GM18508 (cell line): ENCODE data around the gene TRH.

ENCODE experiments used
- ATAC-seq: cut with Tn5 transposase; IDR thresholded peaks from one replicate; pipeline ENCODE4 v1.9.1; 2021; ENCODE audit warnings: moderate number of reproducible peaks; ENCODE audit not compliant: insufficient read depth, unreplicated experiment

Gene TRH, protein sequence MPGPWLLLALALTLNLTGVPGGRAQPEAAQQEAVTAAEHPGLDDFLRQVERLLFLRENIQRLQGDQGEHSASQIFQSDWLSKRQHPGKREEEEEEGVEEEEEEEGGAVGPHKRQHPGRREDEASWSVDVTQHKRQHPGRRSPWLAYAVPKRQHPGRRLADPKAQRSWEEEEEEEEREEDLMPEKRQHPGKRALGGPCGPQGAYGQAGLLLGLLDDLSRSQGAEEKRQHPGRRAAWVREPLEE

DNA sequence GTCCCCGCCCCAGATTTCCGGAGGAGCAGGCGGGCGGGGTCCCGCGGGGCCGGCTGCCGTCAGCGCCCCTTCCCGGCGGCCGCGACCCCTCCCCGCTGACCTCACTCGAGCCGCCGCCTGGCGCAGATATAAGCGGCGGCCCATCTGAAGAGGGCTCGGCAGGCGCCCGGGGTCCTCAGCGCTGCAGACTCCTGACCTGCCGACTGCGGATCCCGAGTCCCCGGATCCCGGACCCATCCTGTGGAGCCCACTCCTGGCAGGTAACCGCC, at the start of gene TRH:
Gene TRH (plus strand): TSS at position 157 of the 269 bp plus-strand sequence. CDS start 1,097 bp downstream, outside the sequence.
- no peak for ATAC-seq

DNA sequence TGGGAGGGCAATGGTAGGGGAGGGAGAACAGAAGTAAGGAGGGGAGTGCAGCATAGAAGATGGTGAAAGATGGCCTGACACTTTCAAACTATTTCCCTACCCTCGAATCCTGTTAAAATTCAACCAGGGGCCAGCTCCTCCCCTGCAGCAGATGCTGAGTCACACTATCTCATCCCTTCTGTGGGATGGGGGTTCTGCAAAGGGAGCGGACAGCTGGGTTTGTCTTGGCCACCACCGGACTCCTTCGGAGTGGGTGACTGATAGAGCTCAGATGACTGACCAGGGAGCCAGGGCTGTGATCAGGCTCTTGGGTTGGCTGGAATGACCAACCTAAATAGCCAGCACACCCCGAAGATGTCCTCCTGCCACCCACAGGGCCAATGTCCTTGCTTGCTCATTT, 47.4 kb upstream of the TRH start:
- no peak for ATAC-seq

DNA sequence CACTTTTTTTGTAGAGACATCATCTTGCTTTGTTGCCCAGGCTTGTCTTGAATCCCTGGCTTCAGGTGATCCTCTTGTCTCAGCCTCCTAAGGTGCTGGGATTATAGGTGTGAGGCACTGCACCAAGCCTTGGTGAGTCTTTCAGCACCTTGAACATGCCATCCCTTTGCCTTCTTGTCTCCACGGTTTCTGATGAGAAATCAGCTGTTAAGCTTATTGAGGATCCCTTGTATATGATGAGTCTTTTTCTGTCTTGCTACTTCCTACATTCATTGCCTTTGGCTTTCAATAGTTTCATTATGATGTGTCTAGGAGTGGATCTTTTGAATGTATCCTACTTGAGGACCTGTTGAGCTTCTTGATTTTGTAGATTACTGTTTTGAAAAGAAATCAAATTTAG, 45.1 kb upstream of the TRH start:
- ATAC-seq = no peak

DNA sequence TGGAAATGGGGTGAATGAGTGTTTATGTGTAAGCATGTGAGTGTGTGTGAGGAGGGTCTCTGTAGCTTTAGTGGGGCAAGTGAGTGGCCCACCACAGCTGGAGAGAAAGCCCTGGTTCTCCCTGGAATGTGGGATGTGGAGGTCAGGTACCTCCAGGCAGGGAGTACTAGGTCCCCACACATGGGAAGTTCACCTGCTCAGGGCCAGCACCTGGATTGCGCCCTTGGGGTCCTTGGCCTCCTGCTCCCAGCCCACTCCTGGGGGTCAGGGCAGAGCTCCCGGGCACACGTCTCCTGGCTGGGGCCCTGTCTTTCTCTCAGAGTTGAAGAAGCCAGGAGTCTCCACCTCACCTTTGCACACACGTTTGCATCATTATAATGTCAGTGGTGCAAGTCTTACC, 41.0 kb upstream of the TRH start:
- ATAC-seq = no peak

DNA sequence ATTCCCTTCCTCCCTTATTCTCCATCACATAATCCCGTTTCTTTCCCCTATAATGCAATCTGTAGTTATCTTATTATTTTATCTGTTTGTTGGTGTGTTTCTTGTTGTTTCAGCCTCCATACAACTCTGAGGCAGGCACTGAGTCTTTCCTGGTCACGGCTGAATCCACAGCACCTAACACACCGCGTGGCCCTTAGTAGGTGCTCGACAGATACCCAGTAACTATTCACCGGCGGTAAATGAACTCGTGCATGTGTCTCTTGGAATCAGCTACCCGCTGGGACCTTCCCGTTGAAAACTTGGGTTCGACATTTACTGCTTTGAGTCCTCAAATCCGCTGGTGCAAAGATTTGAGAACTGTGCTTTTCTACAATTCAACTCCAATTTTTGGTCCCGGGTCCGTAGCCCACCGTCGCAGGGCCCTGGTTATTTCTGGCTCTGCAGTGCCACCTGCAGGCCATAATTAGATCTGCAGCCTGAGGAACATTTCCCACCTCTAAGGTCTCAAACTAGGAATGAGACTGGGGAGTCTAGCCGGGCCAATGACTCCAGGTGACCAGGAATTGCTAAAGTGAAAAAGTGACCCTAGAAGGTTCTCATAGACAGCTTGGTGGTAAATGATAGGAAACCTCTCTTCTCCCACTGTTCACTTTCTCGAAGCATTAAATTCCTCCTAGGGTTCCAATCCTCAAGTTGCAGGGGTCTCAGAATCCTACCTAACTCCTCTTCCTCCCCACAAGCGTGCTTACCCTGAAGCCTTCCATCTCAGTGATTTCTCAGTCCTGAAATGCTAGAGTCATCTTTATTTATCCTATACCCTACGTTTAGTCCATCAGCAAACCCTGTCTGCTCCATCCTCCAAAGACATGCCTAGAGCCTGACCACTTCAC, 40.0 kb upstream of the TRH start:
- no peak for ATAC-seq

DNA sequence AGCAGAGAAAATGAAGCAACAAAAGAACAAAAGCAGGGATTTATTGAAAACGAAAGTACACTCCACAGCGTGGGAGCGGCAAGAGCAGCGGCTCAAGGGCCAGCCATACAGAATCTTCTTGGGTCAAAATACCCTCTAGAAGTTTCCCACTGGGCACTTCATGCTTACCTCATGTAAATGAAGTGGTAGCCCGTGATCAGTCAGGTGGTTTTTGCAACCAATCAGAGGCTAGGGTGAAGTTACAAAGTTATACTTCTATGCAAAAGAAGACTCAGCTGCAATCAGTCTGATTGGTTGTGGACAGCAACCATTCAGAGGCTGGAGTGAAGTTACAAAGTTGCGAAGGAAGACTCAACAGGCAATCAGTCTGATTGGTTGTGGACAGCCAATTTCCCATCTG, 37.8 kb upstream of the TRH start:
- no peak for ATAC-seq

DNA sequence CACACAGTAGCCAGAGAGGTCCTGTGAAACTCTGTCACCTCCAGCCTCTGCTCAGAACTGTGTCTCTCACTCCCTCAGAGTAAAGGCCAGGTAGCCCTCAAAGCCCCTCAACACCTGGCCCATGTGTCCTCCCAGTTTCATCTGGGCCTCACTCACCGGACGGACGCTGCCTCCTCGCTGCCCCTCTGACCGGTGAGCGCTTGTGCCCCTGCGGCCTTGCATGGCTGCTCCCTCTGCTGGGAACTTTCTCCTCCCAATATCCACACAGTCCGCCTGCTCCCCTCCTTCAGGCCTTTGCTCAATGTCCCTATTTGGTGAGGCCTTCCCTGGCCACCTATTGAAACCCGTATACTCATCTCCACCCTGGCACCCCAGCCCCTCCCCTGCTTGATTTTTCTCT, 36.8 kb upstream of the TRH start:
- ATAC-seq = no peak

DNA sequence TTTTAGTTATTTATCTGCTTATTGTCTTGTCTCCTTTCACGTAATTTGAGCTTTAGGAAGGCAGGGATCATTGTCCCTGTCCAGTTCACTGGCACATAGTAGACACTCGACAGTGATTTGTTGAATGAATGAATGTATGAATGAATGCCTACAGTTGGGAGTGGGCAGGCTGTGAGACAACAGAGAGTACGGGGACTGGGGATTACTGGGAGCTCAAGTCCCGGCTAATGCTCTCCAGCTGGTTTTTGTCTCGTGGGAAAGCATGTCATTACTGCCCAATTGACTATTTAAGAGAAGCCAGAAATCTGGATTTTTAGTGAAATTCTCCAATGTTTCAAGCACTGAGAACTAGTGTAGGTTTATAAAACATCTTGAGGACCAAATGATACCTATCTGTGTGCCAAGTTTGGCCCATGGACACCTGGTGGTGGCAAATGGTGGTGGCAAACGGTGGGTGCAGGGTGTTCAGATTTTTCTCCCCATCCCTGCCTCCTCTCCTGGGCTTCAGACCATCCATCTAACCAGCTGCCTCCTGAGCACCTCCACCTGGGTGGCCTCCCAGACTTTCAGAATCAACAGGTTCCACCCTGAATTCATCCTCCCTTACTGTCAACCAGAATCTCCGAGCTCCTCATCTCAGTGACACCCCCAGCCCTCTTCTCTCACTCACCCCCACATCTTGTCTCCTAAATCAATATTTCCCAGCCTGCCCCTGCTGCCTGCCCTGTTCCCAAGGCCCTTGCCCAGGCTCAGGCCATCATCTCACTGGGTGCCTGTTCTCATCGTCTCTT, 36.2 kb upstream of the TRH start:
- no peak for ATAC-seq

DNA sequence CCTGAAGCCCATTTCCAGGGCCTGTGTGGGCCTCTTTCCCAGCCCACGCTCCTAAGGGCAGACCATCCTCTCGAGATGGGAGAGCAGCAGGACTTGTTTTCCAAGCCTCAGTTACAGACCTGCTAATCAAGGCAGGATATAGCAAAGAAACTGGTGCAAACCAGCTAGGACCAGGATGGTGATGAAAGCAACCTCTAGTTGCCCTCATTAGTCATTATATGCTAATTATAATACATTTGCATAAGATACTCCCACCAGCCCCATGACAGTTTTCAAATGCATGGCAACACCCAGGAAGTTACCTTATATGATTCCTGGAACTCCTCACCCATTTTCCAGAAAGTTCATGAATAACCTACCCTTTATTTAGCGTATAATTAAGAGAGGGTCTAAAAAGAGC, 34.4 kb upstream of the TRH start:
- ATAC-seq = no peak

DNA sequence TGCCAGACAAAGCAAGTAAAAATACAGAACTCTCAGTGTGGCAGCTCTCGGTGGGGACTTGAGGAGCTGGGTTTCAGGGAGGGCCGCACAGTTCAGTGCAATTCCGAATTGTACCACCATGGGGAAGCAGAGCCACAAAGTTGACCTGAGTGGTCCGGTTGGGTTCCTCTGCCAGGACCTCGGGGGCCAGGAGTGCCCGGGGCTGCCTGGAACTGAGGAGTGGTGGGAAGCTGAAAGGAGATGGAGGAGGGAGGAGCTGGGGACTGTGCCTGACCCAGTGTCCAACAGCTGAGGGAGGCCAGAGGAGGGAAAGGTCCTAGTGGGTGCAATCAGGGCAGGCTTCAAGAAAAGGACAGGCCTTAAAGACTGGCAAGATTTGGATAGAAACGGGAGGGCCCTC, 32.2 kb upstream of the TRH start:
- ATAC-seq = no peak

DNA sequence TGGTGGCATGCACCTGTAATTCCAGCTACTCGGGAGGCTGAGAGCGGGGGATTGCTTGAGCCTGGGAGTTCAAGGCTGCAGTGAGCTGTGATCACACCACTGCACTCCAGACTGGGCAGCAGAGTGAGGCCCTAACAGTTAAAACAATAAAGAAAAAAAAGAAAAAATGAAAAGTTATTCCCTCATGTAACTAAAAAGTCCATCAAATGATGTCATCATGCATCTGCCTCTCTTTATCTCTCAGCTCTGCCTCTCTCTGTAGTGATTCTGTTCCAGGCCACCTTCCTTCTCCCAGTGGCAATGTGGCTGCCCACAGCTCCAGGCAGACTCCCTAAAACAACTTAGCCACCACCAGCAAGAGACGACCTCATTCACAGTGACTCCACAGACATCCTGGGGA, 31.5 kb upstream of the TRH start:
- ATAC-seq = no peak

DNA sequence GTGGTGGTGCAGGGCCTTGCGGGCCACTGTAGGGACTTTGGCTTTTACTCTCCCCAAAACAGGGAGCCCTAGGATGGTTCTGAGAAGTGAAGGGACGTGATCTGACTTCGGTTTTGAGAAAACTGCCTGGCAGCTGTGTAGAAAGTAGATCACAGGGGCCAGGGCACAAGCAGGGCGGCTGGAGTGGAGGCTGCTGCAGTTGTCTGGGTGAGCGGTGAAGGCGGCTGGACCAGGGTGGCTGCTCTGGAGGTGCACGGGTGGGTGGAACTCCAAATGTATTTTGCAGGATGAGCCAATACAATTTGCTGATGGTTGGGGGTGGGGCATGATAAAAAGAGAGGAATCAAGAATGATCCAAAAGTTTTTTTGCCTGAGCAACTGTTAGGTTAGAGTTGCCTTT, 29.8 kb upstream of the TRH start:
- ATAC-seq = no peak

DNA sequence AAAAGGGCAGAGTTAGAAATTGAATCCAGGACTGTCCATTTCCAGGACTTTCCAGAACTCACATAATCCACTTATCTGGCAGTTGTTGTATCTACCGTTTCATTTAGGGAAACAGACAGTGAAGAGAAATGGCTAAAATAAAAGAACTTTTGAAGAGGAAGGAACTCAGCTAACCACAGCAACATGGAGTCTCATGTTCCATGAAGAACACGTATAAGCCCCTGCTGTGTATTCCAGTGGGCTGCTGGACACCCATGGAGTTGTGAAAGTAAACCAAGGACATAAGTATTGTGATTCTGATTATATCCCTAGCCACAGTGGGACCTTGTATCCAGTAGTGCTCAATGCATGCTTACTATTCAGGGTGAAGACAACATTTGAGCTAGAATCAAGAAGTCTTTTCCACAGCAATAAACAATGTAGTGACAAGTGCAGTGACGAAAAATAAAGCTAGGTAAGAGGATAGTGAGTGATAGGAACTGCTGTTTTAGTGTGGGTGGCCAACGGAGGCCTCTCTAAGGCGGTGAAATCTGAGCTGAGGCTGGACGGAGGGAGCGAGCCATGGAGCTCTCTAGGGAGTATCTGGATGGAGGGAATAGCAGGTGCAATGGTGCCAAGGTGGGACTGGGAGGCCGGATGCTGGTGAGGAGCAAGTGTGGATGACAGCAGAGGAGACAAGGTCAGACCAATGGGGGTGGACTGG, 26.8 kb upstream of the TRH start:
- no peak for ATAC-seq

DNA sequence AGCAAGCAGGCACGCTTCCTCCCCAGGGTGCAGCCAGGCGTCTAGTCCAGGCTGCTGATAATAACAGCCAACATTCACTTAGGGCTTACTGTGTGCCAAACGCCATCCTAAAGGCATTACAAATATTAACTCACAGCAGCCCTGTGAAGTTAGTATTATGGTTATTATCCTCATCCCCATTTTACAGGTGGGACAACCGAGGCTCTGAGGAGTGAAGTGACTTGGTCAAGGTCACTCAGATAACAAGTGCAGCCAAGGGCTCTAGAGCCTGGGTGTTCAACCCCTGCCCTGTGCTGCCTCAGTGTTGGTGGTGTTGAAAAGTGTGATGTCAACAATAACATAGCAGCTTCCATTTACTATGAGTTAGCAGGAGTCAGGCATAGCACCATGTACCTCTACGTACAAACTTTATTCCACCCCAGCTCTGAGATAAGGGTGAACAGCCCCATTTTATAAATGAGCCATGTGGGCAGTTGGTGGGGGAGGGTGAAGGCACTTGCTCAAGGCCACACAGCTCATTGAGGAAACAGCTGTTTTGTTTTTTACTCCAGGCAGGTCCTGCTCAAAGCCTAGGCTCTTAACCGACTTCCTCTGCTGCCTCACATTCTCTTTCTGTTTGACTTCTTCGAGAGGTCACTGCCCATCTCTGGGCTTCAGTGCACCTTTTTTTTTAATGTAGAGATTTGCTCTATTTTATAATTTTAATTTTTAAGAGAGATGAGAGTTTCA, 24.0 kb upstream of the TRH start:
- no peak for ATAC-seq

DNA sequence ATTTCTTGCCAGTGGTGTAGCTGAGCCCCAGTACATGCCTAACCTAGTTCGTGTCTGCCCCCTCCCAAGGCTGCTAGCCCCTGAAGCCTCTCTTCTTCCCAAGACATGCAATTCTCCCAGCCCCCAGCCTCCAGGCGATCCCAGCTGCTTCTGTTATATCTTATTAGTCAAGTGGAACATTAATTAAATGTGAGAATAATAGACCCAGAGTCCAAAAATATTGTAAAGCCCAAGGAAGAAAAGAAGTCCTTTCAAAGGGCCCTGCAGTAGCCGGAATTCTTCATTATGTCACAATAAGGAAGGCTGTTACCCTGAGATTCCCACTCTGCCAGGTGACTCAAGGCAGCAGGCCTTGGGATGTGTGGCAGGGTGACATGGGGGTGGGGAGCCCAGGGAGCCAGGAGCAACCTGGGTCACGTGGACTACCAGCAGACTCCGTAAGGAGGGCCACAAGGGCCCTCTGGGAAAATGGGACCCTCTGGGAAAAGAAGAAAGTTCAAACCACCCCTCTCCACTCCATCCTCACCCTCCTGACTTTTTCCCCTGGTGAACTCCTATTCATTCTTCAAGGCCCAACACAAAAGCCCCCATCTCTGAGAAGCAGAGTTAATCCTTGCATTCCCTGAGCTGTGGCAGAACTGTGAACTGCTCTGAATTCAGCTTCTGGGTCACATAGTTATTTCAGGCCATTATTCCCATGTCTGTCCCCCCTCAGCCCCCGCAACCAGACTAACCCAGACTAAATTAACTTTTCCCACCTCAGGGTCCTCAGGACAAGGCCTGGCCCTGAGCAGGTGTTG, 21.8 kb upstream of the TRH start:
- no peak for ATAC-seq

DNA sequence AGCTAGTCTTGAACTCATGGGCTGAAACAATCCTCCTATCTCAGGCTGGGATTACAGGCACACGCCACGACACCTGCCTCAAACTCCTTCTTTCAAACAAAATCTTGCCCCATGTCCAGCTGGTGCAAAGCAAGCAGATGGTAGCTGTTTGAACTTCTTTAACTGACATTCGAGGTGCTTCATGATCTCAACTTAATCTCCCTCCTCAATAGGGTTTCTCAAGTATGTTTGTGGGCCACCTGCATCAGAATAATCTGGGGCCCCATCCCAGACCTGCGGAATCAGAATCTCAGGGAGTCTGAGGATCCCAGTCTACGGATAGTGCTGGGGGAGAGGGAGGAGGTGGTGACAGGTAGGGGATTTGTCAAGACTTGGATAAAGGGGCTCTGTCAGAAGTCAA, 20.9 kb upstream of the TRH start:
- no peak for ATAC-seq

DNA sequence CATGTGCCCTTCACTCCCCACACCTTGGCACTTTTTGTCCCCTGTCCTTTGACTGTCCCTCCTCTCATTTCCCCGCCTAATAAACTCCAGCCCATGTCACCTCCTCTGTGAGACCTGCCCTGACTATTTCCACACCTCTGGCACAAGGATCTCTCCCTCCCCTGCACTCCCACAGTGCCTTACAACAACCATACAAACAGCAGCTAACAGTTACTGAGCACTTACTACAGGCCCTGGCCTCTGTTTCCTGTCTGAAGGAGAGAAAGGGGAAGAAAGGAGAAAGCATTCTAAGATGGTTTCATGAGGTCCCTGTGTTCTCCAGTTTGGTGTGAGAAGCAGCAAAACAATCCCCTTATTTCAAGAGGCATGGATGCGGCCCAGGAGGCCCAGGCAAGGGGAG, 20.0 kb upstream of the TRH start:
- ATAC-seq = no peak

DNA sequence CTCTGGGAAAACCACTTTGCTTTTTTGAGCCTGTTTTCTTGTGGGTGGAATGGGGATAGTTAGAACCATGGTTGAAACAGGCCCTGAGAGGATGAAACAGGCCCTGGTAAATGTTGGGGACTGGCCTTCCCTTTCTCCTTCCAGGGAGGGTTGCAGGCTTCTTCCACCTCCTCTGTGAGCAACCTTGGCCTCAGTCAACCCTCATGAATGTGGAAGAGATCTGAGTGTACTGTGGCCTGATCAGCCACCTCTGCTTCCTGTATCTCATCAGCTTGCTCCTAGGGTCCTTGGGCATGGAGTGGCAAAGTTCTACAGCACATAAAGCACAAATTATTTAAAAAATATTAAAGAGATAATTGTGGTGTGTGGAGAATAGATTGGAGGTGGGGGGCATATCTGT, 17.6 kb upstream of the TRH start:
- no peak for ATAC-seq

DNA sequence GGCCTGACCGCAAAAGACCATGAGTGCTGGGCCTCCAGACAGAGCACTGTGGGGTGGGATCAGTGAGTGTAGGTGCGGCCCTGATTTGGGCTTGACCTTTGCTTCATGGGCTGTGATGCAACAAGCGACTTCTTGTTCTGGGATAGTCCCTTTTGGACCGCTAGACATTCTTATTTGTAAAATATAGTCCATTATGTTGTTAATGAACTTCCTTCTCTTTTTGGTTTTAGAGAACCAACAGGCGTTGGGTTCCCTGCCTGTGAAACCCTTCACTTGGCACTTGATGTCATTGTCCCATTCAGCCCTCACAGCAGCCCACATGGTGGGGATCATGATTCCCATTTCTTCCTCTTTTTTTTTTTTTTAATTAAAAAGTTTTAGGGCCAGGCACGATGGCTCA, 15.8 kb upstream of the TRH start:
- ATAC-seq = no peak
